Measurements from ENCODE around the gene TOX3. TPM values are rescaled to one million over a fixed set of nuclear protein-coding genes. Genes with fewer than 3 reads are reported as not detected.

Gene TOX3
- total and polyA plus RNA-seq, 2 of the 8 experiments (the other 6 are each of a cell fraction or from before 2014, with no cell fraction given): 16.7 to 31.2 TPM

- 88% methylated on average over 8 of the region's 8 CpGs; no CpG with 5 or more reads in 1 of the 2 experiments for WGBS, 2 experiments (ENCODE audit: extremely low coverage in 1 of 2, insufficient coverage in 1 of 2, insufficient read length in 1 of 2, insufficient replicate concordance in 2 of 2, low coverage in 1 of 2, low lambda C conversion rate in 2 of 2, missing lambda C conversion rate in 1 of 2)
- no peak overlapping the region for H2BK15ac ChIP-seq (ENCODE audit: low read length)
- no peaks in the 10 kb centered on the region; the same call in 1 of the 2 replicates for H3K79me1 ChIP-seq (ENCODE audit: low read depth, low read length)
- H2BK120ac ChIP-seq (replicated peaks; ENCODE audit: low read depth, low read length): no peak overlapping the region
- H3K36me3 ChIP-seq (ENCODE audit: control insufficient read depth in 2 of 4, insufficient read depth in 4 of 4, low read length in 3 of 4): peaks cover 2 to 36% (median 5%) of the 10 kb centered on the region in 4 experiments; a peak in 5 of 8 replicates
- no peak overlapping the region for H3K18ac ChIP-seq (ENCODE audit: extremely low read depth, low read length)
- no peak overlapping the region for H3K4me3 ChIP-seq (ENCODE audit: extremely low read depth in 1 of 4, insufficient read depth in 2 of 4, low read depth in 3 of 4, low read length in 4 of 4)
- no peak overlapping the region for H4K91ac ChIP-seq (replicated peaks; ENCODE audit: insufficient read length, low read length)
- no peak overlapping the region for H2AK5ac ChIP-seq (ENCODE audit: low read depth, low read length)
- H3K23ac ChIP-seq (ENCODE audit: insufficient read length): no peak overlapping the region
- H3K4me2 ChIP-seq (ENCODE audit: insufficient read depth in 1 of 2, low read depth in 2 of 2, low read length in 2 of 2): no peak overlapping the region
- DNase-seq (ENCODE audit: low read depth in 1 of 2, low spot score in 2 of 2) (no peak), FAIRE-seq (no peak)
- no peak overlapping the region for H3K56ac ChIP-seq (replicated peaks; ENCODE audit: insufficient read length, low read depth, low read length)
- H4K5ac ChIP-seq (ENCODE audit: insufficient read length, low read depth, low read length): no peak overlapping the region
- H4K8ac ChIP-seq (ENCODE audit: extremely low read depth, insufficient read depth, low read length): no peak overlapping the region
- CTCF ChIA-PET (ENCODE audit: partially characterized antibody): no interaction called here
- no peaks in the 10 kb centered on the region for H4K20me1 ChIP-seq (replicated peaks in 1 of 2; ENCODE audit: control insufficient read depth in 1 of 2, insufficient read depth in 2 of 2, low read length in 2 of 2)
- peaks cover 0 to 17% of the 10 kb centered on the region in 2 experiments; a peak in 2 of 4 replicates for H3K79me2 ChIP-seq (ENCODE audit: control insufficient read depth in 1 of 2, insufficient read depth in 2 of 2, low read length in 2 of 2)
- peaks cover 0 to 9% (median 2%) of the 10 kb centered on the region in 4 experiments; a peak in 3 of 7 replicates for H3K4me1 ChIP-seq (replicated peaks in 1 of 4; ENCODE audit: control insufficient read depth in 3 of 4, insufficient read depth in 4 of 4, low read length in 3 of 4)
- H3K27ac ChIP-seq (ENCODE audit: low read depth, low read length): no peak overlapping the region
- H2BK12ac ChIP-seq (ENCODE audit: low read depth, low read length): no peak overlapping the region
- POLR2A ChIA-PET (ENCODE audit: partially characterized antibody): no interaction called here
- H2AFZ ChIP-seq (ENCODE audit: low read length): no peak overlapping the region
- H3K23me2 ChIP-seq (ENCODE audit: low read depth, low read length): no peaks in the 10 kb centered on the region
- H2BK20ac ChIP-seq (ENCODE audit: low read length): no peak overlapping the region
- no peaks in the 10 kb centered on the region for H3K9me3 ChIP-seq (ENCODE audit: insufficient read depth in 2 of 2, low read depth in 1 of 2, low read length in 1 of 2)
- TF ChIP-seq SP1 (IDR thresholded peaks at IDR 0.05; ENCODE audit: low read depth, low read length) (no peak), CEBPB (IDR thresholded peaks at IDR 0.05; ENCODE audit: low read depth, low read length) (no peak), SP2 (IDR thresholded peaks at IDR 0.05; ENCODE audit: low read length) (no peak), KDM4A (IDR thresholded peaks at IDR 0.05; ENCODE audit: low read depth, low read length, severe bottlenecking) (no peak), SIN3A (conservative IDR thresholded peaks at IDR 0.05 in 1 of 2, IDR thresholded peaks at IDR 0.05 in 1 of 2; ENCODE audit: low read depth in 1 of 2, low read length in 2 of 2) (no peak), KDM5A (IDR thresholded peaks at IDR 0.05; ENCODE audit: low read length) (no peak), POU5F1 (IDR thresholded peaks at IDR 0.05; ENCODE audit: low read depth, low read length) (no peak)
- no peak overlapping the region for H3K4ac ChIP-seq (replicated peaks; ENCODE audit: insufficient read length, low read depth, low read length)
- no peak overlapping the region for H3K14ac ChIP-seq (ENCODE audit: insufficient read length)
- H2BK5ac ChIP-seq (ENCODE audit: low read depth, low read length): no peak overlapping the region
- no peak overlapping the region for H3K9ac ChIP-seq (replicated peaks in 1 of 4; ENCODE audit: extremely low read depth in 1 of 4, low read depth in 3 of 4, low read length in 3 of 4)
- H3K27me3 ChIP-seq (replicated peaks in 1 of 4; ENCODE audit: control insufficient read depth in 3 of 4, extremely low read depth in 1 of 4, insufficient read depth in 3 of 4, low read length in 3 of 4): no peaks in the 10 kb centered on the region
Observed at GRCh38 chr16:52463904-52464303, 83.0 kb downstream of the TOX3 start.

Data from H1 (cell line).